ENCODE results near the gene HEATR3. TPM values are rescaled to one million over a fixed set of nuclear protein-coding genes. Genes with fewer than 3 reads are reported as not detected.

The HEATR3 gene
- total RNA-seq, 2 experiments from 2014 or later: 17.6 to 18.6 TPM

DNA sequence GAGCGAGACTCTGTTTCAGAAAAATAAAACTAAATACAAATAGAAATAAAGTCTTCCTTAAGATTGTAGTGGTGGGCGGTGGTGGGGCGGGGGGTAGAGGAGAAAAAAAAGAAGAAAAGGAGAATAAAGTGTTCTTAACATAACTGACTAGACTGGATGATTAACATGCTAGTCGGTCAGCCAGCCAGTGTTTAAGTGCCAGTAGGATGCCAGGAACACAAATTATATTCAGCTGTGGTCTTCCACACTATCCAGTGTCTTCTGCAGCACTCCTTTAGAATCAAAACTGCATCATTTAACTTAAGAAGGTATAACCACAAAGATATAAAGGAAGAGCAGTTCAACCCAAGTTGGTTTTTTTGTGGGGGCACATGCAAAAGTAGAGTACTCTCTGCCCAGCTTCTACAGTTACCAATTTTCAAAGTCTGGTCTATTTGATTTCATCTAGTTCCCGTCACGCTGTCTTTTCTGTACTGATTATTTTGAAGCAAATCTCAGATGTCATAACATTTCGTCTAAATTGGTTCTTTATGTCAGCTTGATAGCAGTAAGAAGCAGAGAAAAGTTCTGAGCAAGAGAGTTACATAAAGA, 15.8 kb downstream of the HEATR3 start:
- Mint-ChIP-seq H3K4me3 (no peak overlapping the region), H3K4me1 (ENCODE audit: low read depth) (peaks cover 15% of the 10 kb centered on the region), H3K9me3 (no peaks in the 10 kb centered on the region), H3K36me3 (peaks cover 44% of the 10 kb centered on the region), H3K27me3 (no peaks in the 10 kb centered on the region), H3K27ac (no peak overlapping the region)
- DNase-seq: no peak
- POLR2A ChIA-PET: no interaction called here
- CTCF ChIA-PET: interaction anchor here (0.7 kb wide), 1 partner anchor 56 kb away, joined by 5 read pairs; the partner anchor contains the start of gene CNEP1R1
- intact Hi-C loops (cut with micrococcal nuclease): no loop called here

DNA sequence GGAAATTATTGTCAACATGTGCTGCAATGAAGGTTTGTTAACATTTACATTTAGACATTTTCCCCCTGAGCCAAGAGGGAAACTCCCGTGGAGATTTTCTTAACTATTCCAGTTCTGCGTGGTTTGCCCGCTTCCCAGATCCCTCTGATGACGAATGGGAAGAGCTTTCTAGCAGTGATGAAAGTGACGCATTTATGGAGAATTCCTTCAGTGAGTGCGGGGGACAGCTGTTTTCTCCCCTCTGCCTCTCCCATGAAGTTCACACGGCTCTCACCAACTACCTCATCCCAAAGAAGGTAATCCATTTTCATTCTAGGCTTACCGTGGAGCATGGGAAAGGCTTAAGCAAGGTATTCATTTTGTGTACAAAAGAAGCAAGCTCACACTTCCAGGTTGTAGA, 18.2 kb downstream of the HEATR3 start:
- ChIA-PET POLR2A (no interaction called here), CTCF (interaction anchor here (1.3 kb wide), 1 partner anchor 59 kb away, joined by 5 read pairs; the partner anchor contains the start of gene CNEP1R1)
- Mint-ChIP-seq H3K27me3 (no peaks in the 10 kb centered on the region), H3K4me1 (ENCODE audit: low read depth) (peaks cover 7% of the 10 kb centered on the region), H3K36me3 (peaks cover 42% of the 10 kb centered on the region), H3K9me3 (no peaks in the 10 kb centered on the region), H3K4me3 (no peak overlapping the region), H3K27ac (no peak overlapping the region)
- DNase-seq: no peak
- intact Hi-C loops (cut with micrococcal nuclease): no loop called here

GRCh38 chr16:50086176-50086575, 20.4 kb downstream of the HEATR3 start:
- DNase-seq: no peak
- intact Hi-C loops (cut with micrococcal nuclease): no loop called here
- Mint-ChIP-seq H3K9me3 (no peaks in the 10 kb centered on the region), H3K4me3 (no peak overlapping the region), H3K4me1 (ENCODE audit: low read depth) (no peaks in the 10 kb centered on the region), H3K27ac (no peak overlapping the region), H3K27me3 (no peaks in the 10 kb centered on the region), H3K36me3 (peaks cover 36% of the 10 kb centered on the region)
- POLR2A ChIA-PET: no interaction called here
- CTCF ChIA-PET: interaction anchor here (1.3 kb wide), 1 partner anchor 61 kb away, joined by 5 read pairs; the partner anchor contains the start of gene CNEP1R1

- Mint-ChIP-seq H3K27me3 (no peaks in the 10 kb centered on the region), H3K4me1 (ENCODE audit: low read depth) (no peaks in the 10 kb centered on the region), H3K27ac (no peak overlapping the region), H3K9me3 (no peaks in the 10 kb centered on the region), H3K4me3 (no peak overlapping the region), H3K36me3 (peaks cover 30% of the 10 kb centered on the region)
- no peak for DNase-seq
- ChIA-PET CTCF (no interaction called here), POLR2A (no interaction called here)
- intact Hi-C loops (cut with micrococcal nuclease): no loop called here
Measured at GRCh38 chr16:50088302-50088701, 22.5 kb downstream of the HEATR3 start.

DNA sequence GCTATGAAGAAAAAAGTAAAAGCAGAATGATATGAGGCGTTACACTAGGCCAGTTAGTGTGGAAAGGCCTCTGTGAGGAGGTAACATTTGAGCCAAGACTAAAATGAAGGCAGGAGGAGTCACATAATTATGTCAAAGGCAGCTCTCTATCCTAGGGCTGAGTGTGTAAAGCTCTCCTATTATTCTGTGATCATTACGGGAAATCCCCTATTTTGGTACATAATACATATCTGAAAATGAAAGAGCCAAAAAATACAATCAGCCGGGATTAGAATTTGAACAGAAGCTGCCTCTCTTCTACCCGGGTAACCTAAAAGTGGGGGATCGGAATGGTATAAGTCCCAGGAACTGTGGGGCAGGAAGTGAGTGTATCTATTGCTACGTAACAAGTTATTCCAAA, 27.1 kb downstream of the HEATR3 start:
- ChIA-PET CTCF (no interaction called here), POLR2A (no interaction called here)
- intact Hi-C loops (cut with micrococcal nuclease): no loop called here
- Mint-ChIP-seq H3K4me3 (no peak overlapping the region), H3K36me3 (peaks cover 14% of the 10 kb centered on the region), H3K9me3 (no peaks in the 10 kb centered on the region), H3K4me1 (ENCODE audit: low read depth) (peaks cover 2% of the 10 kb centered on the region), H3K27me3 (no peaks in the 10 kb centered on the region), H3K27ac (no peak overlapping the region)
- no peak for DNase-seq

DNA sequence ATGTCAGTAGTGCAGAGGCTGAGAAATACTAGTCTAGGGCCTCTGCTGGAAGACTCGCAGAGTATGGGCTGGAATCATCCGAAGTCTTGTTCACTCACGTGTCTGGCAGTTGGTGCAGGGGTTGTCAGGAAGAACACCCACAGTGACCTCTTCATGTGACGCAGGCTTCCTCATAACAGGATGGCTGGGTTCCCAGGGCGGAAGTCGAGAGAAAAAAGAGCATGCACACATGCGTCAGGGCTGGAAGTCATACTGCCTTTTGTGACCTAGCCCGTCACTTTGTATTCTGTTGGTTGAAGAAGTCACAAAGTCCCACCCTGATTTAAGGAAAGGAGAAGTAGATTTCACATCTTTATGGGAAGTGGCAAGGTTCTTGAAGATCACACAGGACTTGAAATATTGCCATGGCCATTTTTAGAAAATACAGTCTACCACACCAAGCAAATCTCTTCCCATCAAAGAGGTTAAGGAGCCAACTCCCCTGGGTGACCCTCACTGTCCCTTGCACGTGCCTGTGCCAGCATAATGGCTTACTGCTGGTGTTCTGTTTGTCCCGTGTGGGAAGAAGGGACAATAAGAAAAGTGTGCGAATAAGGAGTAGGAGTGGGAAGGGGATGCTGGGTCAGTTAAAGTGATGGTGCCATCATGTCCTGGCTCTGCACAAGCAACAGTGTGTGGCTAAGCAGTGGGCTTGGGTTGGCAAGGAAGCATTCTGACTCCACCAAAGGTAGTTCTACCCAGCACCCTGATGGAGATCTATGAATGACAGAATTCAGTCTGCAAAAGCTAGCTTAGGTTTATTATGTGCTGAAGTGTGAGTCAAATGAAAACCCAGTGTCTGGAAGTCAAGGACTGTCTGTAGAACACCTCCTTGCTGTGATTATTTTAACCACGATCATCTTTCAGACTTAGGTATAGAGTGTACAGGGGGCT, 28.1 kb downstream of the HEATR3 start:
- H3K4me3 Mint-ChIP-seq: no peak overlapping the region
- intact Hi-C loops (cut with micrococcal nuclease): no loop called here
- ChIA-PET CTCF (no interaction called here), POLR2A (no interaction called here)
- peaks cover 2% of the 10 kb centered on the region for H3K4me1 Mint-ChIP-seq (ENCODE audit: low read depth)
- no peaks in the 10 kb centered on the region for H3K9me3 Mint-ChIP-seq
- peak; percentile 26 for DNase-seq
- H3K27me3 Mint-ChIP-seq: no peaks in the 10 kb centered on the region
- H3K36me3 Mint-ChIP-seq: peaks cover 14% of the 10 kb centered on the region
- peak overlapping the region; percentile 39 for H3K27ac Mint-ChIP-seq

GRCh38 chr16:50096791-50097190, 31.0 kb downstream of the HEATR3 start:
- ChIA-PET POLR2A (no interaction called here), CTCF (interaction anchor here (0.7 to 1.4 kb wide), 2 partner anchors 64 to 72 kb away, joined by 3 to 4 read pairs; partner anchors contain the start of gene CNEP1R1)
- Mint-ChIP-seq H3K4me1 (ENCODE audit: low read depth) (peaks cover 2% of the 10 kb centered on the region), H3K27ac (no peak overlapping the region), H3K4me3 (no peak overlapping the region), H3K9me3 (no peaks in the 10 kb centered on the region), H3K27me3 (no peaks in the 10 kb centered on the region), H3K36me3 (peaks cover 20% of the 10 kb centered on the region)
- DNase-seq: no peak
- intact Hi-C loops (cut with micrococcal nuclease): no loop called here

- no peak for DNase-seq
- intact Hi-C loops (cut with micrococcal nuclease): no loop called here
- H3K36me3 Mint-ChIP-seq: peaks cover 30% of the 10 kb centered on the region
- H3K9me3 Mint-ChIP-seq: no peaks in the 10 kb centered on the region
- H3K27me3 Mint-ChIP-seq: no peaks in the 10 kb centered on the region
- H3K4me3 Mint-ChIP-seq: no peak overlapping the region
- peaks cover 5% of the 10 kb centered on the region for H3K4me1 Mint-ChIP-seq (ENCODE audit: low read depth)
- POLR2A ChIA-PET: no interaction called here
- CTCF ChIA-PET: no interaction called here
- no peak overlapping the region for H3K27ac Mint-ChIP-seq
Measured at GRCh38 chr16:50099957-50100648, 34.3 kb downstream of the HEATR3 start.

GRCh38 chr16:50102051-50102746, 36.4 kb downstream of the HEATR3 start:
- H3K27me3 Mint-ChIP-seq: no peaks in the 10 kb centered on the region
- peak overlapping the region; percentile 44 for H3K27ac Mint-ChIP-seq
- POLR2A ChIA-PET: interaction anchor here (1.0 kb wide), 1 partner anchor 19 kb away, joined by 3 read pairs; no protein-coding TSS in a partner anchor
- CTCF ChIA-PET: interaction anchor here (0.9 to 1.6 kb wide), 3 partner anchors 19 to 258 kb away, joined by 3 to 9 read pairs (median 4); partner anchors contain the start of gene CNEP1R1
- no peaks in the 10 kb centered on the region for H3K9me3 Mint-ChIP-seq
- intact Hi-C loops (cut with micrococcal nuclease): loop anchor here (2.0 kb wide), 1 partner anchor 35 kb away; no protein-coding TSS in a partner anchor
- H3K4me3 Mint-ChIP-seq: no peak overlapping the region
- peaks cover 38% of the 10 kb centered on the region for H3K36me3 Mint-ChIP-seq
- peaks cover 5% of the 10 kb centered on the region for H3K4me1 Mint-ChIP-seq (ENCODE audit: low read depth)
- peak; percentile 36 for DNase-seq

DNA sequence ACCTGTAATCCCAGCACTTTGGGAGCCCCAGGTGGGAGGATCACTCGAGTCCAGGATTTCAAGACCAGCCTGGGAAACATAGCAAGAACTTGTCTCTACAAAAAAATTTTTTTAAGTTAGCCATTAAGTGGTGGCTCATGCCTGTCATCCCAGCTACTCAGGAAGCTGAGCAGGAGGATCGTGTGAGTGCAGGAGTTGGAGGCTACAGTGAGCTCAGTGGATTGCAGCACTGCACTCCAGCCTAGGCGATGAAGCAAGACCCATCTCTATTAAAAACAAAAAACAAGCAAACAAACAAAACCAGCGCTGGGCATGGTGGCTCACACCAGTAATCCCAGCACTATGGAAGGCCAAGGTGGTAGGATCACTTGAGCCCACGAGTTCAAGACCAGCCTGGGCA, 38.0 kb downstream of the HEATR3 start:
- POLR2A ChIA-PET: no interaction called here

GRCh38 chr16:50114357-50115129, 48.8 kb downstream of the HEATR3 start:
- no peak overlapping the region for H3K4me3 Mint-ChIP-seq
- intact Hi-C loops (cut with micrococcal nuclease): no loop called here
- H3K36me3 Mint-ChIP-seq: no peaks in the 10 kb centered on the region
- no peaks in the 10 kb centered on the region for H3K4me1 Mint-ChIP-seq (ENCODE audit: low read depth)
- ChIA-PET CTCF (no interaction called here), POLR2A (interaction anchor here (0.7 kb wide), 1 partner anchor 12 kb away, joined by 3 read pairs; no protein-coding TSS in a partner anchor)
- H3K9me3 Mint-ChIP-seq: no peaks in the 10 kb centered on the region
- H3K27me3 Mint-ChIP-seq: no peaks in the 10 kb centered on the region
- no peak overlapping the region for H3K27ac Mint-ChIP-seq
- no peak for DNase-seq

More for the DNA sequence above, 38.0 kb downstream of the HEATR3 start:
- Mint-ChIP-seq H3K27ac (no peak overlapping the region), H3K4me1 (ENCODE audit: low read depth) (peaks cover 5% of the 10 kb centered on the region), H3K36me3 (peaks cover 38% of the 10 kb centered on the region), H3K27me3 (no peaks in the 10 kb centered on the region), H3K9me3 (no peaks in the 10 kb centered on the region), H3K4me3 (no peak overlapping the region)
- CTCF ChIA-PET: interaction anchor here (1.5 to 1.6 kb wide), 2 partner anchors 18 to 79 kb away, joined by 3 to 9 read pairs; partner anchors contain the start of gene CNEP1R1
- DNase-seq: no peak
- intact Hi-C loops (cut with micrococcal nuclease): loop anchor here (2.0 kb wide), 1 partner anchor 37 kb away; no protein-coding TSS in a partner anchor

Measured in activated CD4-positive, alpha-beta memory T cell treated with anti-CD3 and anti-CD28 coated beads for 36 hours (primary cell).